Endothelial cell of umbilical vein (primary cell): Measurements from ENCODE around the gene OPN1MW3. TPM values are rescaled to one million over a fixed set of nuclear protein-coding genes. Genes with fewer than 3 reads are reported as not detected.

Experiments used
- BruUV-seq: library from RNA; stranded (reverse); fragments of 400-500 nt; replicated peaks from 2 replicates; lab custom pipeline; 2021; lab: Mats Ljungman, UMichigan
- CTCF ChIA-PET: fragments of 300-600, 350-600 bp; sonication (Branson Sonifier 250); formaldehyde crosslinking; loops from one replicate; lab custom pipeline; 2021; ENCODE audit warnings: antibody characterized with exemption, inconsistent platforms; lab: Charles Lee
- POLR2A ChIA-PET: fragments of 300-600, 350-600 bp; sonication (Branson Sonifier 250); formaldehyde crosslinking; loops from one replicate; lab custom pipeline; 2021; ENCODE audit warnings: antibody characterized with exemption, inconsistent platforms; lab: Charles Lee
- DNase-seq: peaks from one replicate; pipeline ENCODE4 v3.0.0-alpha.2; 2011; ENCODE audit warnings: low read depth, low spot score
- FAIRE-seq: peaks from 2 replicates; lab custom pipeline; 2011; peaks lifted over from hg19 to GRCh38; lab: Jason Lieb, UNC
- H2AFZ ChIP-seq: 2 replicates; pipeline ENCODE4 v1.6.0; 2012; ENCODE audit warnings: low read depth, low read length, control low read depth, inconsistent platforms
- H3K27ac ChIP-seq: 2 replicates; pipeline ENCODE4 v1.5.1; 2011; ENCODE audit warnings: low read depth, mild to moderate bottlenecking, control low read depth, low read length, moderate library complexity; ENCODE audit not compliant: insufficient read depth
- H3K27me3 ChIP-seq, 2 experiments: 2 replicates each; pipeline versions ENCODE4 v1.6.0 to v1.6.1; 2011; ENCODE audit warnings: low read length in 2 of 2, mixed read lengths in 1 of 2; ENCODE audit not compliant: control insufficient read depth in 2 of 2, insufficient read depth in 2 of 2
- H3K36me3 ChIP-seq, 2 experiments: 2 replicates in 1 of 2; 3 replicates in 1 of 2; pipeline ENCODE4 v1.5.1; 2011; ENCODE audit warnings: low read length in 2 of 2, mild to moderate bottlenecking in 1 of 2, moderate library complexity in 1 of 2; ENCODE audit not compliant: control insufficient read depth in 2 of 2, insufficient read depth in 2 of 2; ENCODE audit errors: extremely low read depth in 1 of 2
- H3K4me1 ChIP-seq: 3 replicates; pipeline ENCODE4 v1.5.1; 2011; ENCODE audit warnings: mild to moderate bottlenecking, low read length; ENCODE audit not compliant: control insufficient read depth, insufficient read depth; ENCODE audit errors: extremely low read depth
- H3K4me2 ChIP-seq: 2 replicates; pipeline ENCODE4 v1.6.1; 2011; ENCODE audit warnings: low read length, control low read depth, mixed read lengths; ENCODE audit not compliant: insufficient read depth
- H3K4me3 ChIP-seq, 3 experiments: fragments of 200-600 bp in 1 of 3; sonication (generic), shearing (Covaris generic) in 1 of 3; replicated peaks in 1 of 3; 2 replicates each; pipeline ENCODE4 v1.5.1; 2011 to 2016; ENCODE audit warnings: control low read depth in 3 of 3, low read length in 3 of 3, mild to moderate bottlenecking in 2 of 3, inconsistent platforms in 1 of 3, low read depth in 1 of 3, moderate library complexity in 1 of 3; ENCODE audit not compliant: insufficient read depth in 1 of 3
- H3K79me2 ChIP-seq: 2 replicates; pipeline ENCODE4 v1.6.0; 2012; ENCODE audit warnings: low read length, inconsistent platforms; ENCODE audit not compliant: control insufficient read depth, insufficient read depth
- H3K9ac ChIP-seq: replicated peaks from 2 replicates; pipeline ENCODE3; 2011; ENCODE audit warnings: low read length, control low read depth; ENCODE audit not compliant: insufficient read depth; ENCODE audit errors: extremely low read depth
- H3K9me1 ChIP-seq: replicated peaks from 3 replicates; pipeline ENCODE4 v1.6.0; 2011; ENCODE audit warnings: mild to moderate bottlenecking, low read length; ENCODE audit not compliant: control insufficient read depth, insufficient read depth; ENCODE audit errors: extremely low read depth
- H3K9me3 ChIP-seq: replicated peaks from 2 replicates; pipeline ENCODE4 v1.5.1; 2012; ENCODE audit warnings: low read length, inconsistent platforms; ENCODE audit not compliant: control insufficient read depth, insufficient read depth
- H4K20me1 ChIP-seq: replicated peaks from 2 replicates; pipeline ENCODE3; 2011; ENCODE audit warnings: mild to moderate bottlenecking, low read length; ENCODE audit not compliant: control insufficient read depth, insufficient read depth; ENCODE audit errors: extremely low read depth
- EZH2 ChIP-seq: IDR thresholded peaks from 2 replicates; pipeline ENCODE4 v1.6.1; 2012; ENCODE audit warnings: borderline replicate concordance, low read depth, mild to moderate bottlenecking, moderate library complexity, low read length, inconsistent platforms; ENCODE audit not compliant: severe bottlenecking
- FOS ChIP-seq: IDR thresholded peaks from 2 replicates; pipeline ENCODE4 v1.6.1; 2011; ENCODE audit warnings: mild to moderate bottlenecking, low read length, moderate library complexity, borderline replicate concordance; ENCODE audit not compliant: insufficient read depth
- GATA2 ChIP-seq: IDR thresholded peaks from 2 replicates; pipeline ENCODE4 v1.7.0; 2011; ENCODE audit warnings: low read depth, mild to moderate bottlenecking, moderate library complexity, mixed read lengths, low read length; ENCODE audit not compliant: insufficient read length, insufficient read depth
- JUN ChIP-seq: IDR thresholded peaks from 2 replicates; pipeline ENCODE4 v1.6.1; 2011; ENCODE audit warnings: borderline replicate concordance, low read depth; ENCODE audit not compliant: insufficient read length, insufficient read depth
- MAX ChIP-seq: IDR thresholded peaks from 2 replicates; pipeline ENCODE4 v1.6.1; 2011; ENCODE audit not compliant: insufficient read depth, insufficient read length
- MYC ChIP-seq: IDR thresholded peaks from one replicate; pipeline ENCODE4 v1.6.1; 2011; ENCODE audit warnings: mild to moderate bottlenecking, low read depth, low read length
- POLR2A ChIP-seq: IDR thresholded peaks from 2 replicates; pipeline ENCODE4 v1.6.1; 2012; ENCODE audit warnings: low read depth, mild to moderate bottlenecking, control low read depth, low read length
- POLR2AphosphoS5 ChIP-seq: IDR thresholded peaks from 2 replicates; pipeline ENCODE4 v1.6.1; 2012; ENCODE audit warnings: low read depth, mild to moderate bottlenecking, control low read depth, low read length, moderate library complexity; ENCODE audit not compliant: insufficient read depth
- dilution Hi-C: fragments of 300-500 bp; cut with MboI; formaldehyde crosslinking; loops from one replicate; pipeline ENCODE4 v1.15.0; 2019; ENCODE audit warnings: low sequenced_read_pairs; ENCODE audit not compliant: extremely low pct_ligation_motif_present
- intact Hi-C: fragments of 100-400 bp; cut with micrococcal nuclease; formaldehyde crosslinking; loops from one replicate; pipeline ENCODE4 v1.10.0; 2022
- polyA plus RNA-seq, 4 experiments: library from polyadenylated mRNA; depleted of rRNA in 3 of 4; stranded (reverse) in 3 of 4; unstranded in 1 of 4; fragments of >200 nt; gene quantifications; 2 replicates each; pipeline versions ENCODE4 v1.2.1 to v1.2.3, GENCODE V29; 2011 to 2012; ENCODE audit warnings: missing spikeins in 1 of 4
- total RNA-seq: library from RNA; stranded (reverse); gene quantifications from 2 replicates; pipeline ENCODE4 v1.2.3, GENCODE V29; 2021
- TF ChIP-seq, protein P1 (sequence below), 2 donors: IDR thresholded peaks; 1 replicate in 1 of 2; 2 replicates in 1 of 2; pipeline ENCODE4 v1.5.1; 2011; ENCODE audit warnings: low read length in 2 of 2, mild to moderate bottlenecking in 2 of 2, moderate library complexity in 2 of 2, control low read depth in 1 of 2, inconsistent platforms in 1 of 2, low read depth in 1 of 2; ENCODE audit not compliant: insufficient read depth in 1 of 2; ENCODE audit errors: extremely low read depth in 1 of 2

The OPN1MW3 gene
- total and polyA plus RNA-seq, 2 donors (not counting 3 experiments of a cell fraction or from before 2014, with no cell fraction given) = not detected

GRCh38 chrX:154312116-154312515, 54.7 kb downstream of the OPN1MW3 start:
- no peaks in the 10 kb centered on the region for H3K27me3 ChIP-seq
- no peak overlapping the region for H3K4me2 ChIP-seq
- H3K4me1 ChIP-seq = no peaks in the 10 kb centered on the region
- no peak overlapping the region for H3K9ac ChIP-seq
- ChIA-PET CTCF (no interaction called here), POLR2A (no interaction called here)
- no TSS peak for BruUV-seq
- TF ChIP-seq EZH2 = no peak
- TF ChIP-seq FOS = no peak
- TF ChIP-seq, protein P1, sequence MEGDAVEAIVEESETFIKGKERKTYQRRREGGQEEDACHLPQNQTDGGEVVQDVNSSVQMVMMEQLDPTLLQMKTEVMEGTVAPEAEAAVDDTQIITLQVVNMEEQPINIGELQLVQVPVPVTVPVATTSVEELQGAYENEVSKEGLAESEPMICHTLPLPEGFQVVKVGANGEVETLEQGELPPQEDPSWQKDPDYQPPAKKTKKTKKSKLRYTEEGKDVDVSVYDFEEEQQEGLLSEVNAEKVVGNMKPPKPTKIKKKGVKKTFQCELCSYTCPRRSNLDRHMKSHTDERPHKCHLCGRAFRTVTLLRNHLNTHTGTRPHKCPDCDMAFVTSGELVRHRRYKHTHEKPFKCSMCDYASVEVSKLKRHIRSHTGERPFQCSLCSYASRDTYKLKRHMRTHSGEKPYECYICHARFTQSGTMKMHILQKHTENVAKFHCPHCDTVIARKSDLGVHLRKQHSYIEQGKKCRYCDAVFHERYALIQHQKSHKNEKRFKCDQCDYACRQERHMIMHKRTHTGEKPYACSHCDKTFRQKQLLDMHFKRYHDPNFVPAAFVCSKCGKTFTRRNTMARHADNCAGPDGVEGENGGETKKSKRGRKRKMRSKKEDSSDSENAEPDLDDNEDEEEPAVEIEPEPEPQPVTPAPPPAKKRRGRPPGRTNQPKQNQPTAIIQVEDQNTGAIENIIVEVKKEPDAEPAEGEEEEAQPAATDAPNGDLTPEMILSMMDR (IDR thresholded peaks at IDR 0.05; ENCODE audit: extremely low read depth in 1 of 2, insufficient read depth in 1 of 2, low read depth in 1 of 2, low read length in 2 of 2) = no peak
- TF ChIP-seq POLR2A = no peak
- no peak for TF ChIP-seq MAX
- no peak for TF ChIP-seq MYC
- TF ChIP-seq JUN = no peak
- TF ChIP-seq POLR2AphosphoS5 = no peak
- TF ChIP-seq GATA2 = no peak
- FAIRE-seq (no peak), DNase-seq (no peak)
- H3K9me3 ChIP-seq = no peaks in the 10 kb centered on the region
- H4K20me1 ChIP-seq = no peaks in the 10 kb centered on the region
- no peaks in the 10 kb centered on the region for H3K36me3 ChIP-seq
- H3K9me1 ChIP-seq = no peaks in the 10 kb centered on the region
- no peak overlapping the region for H3K27ac ChIP-seq
- H2AFZ ChIP-seq = no peak overlapping the region
- no peaks in the 10 kb centered on the region for H3K79me2 ChIP-seq
- dilution Hi-C loops (no loop called here), intact Hi-C loops (no loop called here)
- no peak overlapping the region for H3K4me3 ChIP-seq
